ENCODE measurements around the gene MAP4K5.

MAP4K5 gene

GRCh38 chr14:50475460-50475859 lies 56.9 kb downstream of the MAP4K5 start:
- DNase-seq: no peak

GRCh38 chr14:50471838-50472465 lies 60.4 kb downstream of the MAP4K5 start:
- no peak for DNase-seq

- no peak for DNase-seq
Measured at GRCh38 chr14:50469982-50470381, 62.4 kb downstream of the MAP4K5 start.

- DNase-seq: no peak
Measured at GRCh38 chr14:50462111-50462510, 70.3 kb downstream of the MAP4K5 start.

GRCh38 chr14:50453869-50454268 lies 78.5 kb downstream of the MAP4K5 start:
- DNase-seq: no peak

- no peak for DNase-seq
Measured at GRCh38 chr14:50452979-50453705, 79.2 kb downstream of the MAP4K5 start.

- no peak for DNase-seq
Measured at GRCh38 chr14:50452296-50452695, 80.1 kb downstream of the MAP4K5 start.

GRCh38 chr14:50451854-50452253 lies 80.5 kb downstream of the MAP4K5 start:
- DNase-seq: no peak

- DNase-seq: no peak
Measured at GRCh38 chr14:50447461-50447860, 84.9 kb downstream of the MAP4K5 start.

- DNase-seq: no peak
Measured at GRCh38 chr14:50434528-50434927, 97.8 kb downstream of the MAP4K5 start.

- DNase-seq: no peak
Measured at GRCh38 chr14:50432131-50432530, 100.2 kb downstream of the MAP4K5 start.

GRCh38 chr14:50425816-50426215 lies 106.6 kb downstream of the MAP4K5 start:
- DNase-seq: no peak

GRCh38 chr14:50425105-50425504 lies 107.3 kb downstream of the MAP4K5 start:
- DNase-seq: no peak

GRCh38 chr14:50423529-50423928 lies 108.8 kb downstream of the MAP4K5 start:
- no peak for DNase-seq

GRCh38 chr14:50421499-50421898 lies 110.9 kb downstream of the MAP4K5 start:
- DNase-seq: no peak

- no peak for DNase-seq
Measured at GRCh38 chr14:50417853-50418252, 114.5 kb downstream of the MAP4K5 start.

GRCh38 chr14:50410921-50411320 lies 121.4 kb downstream of the MAP4K5 start:
- DNase-seq: no peak

GRCh38 chr14:50410071-50410470 lies 122.3 kb downstream of the MAP4K5 start:
- DNase-seq: no peak

GRCh38 chr14:50407111-50407812 lies 125.1 kb downstream of the MAP4K5 start:
- DNase-seq: no peak

GRCh38 chr14:50403419-50403818 lies 128.9 kb downstream of the MAP4K5 start:
- DNase-seq: no peak

GRCh38 chr14:50402965-50403364 lies 129.4 kb downstream of the MAP4K5 start:
- DNase-seq: no peak

- DNase-seq: no peak
Measured at GRCh38 chr14:50400461-50400860, 131.9 kb downstream of the MAP4K5 start.

GRCh38 chr14:50399251-50400032 lies 132.9 kb downstream of the MAP4K5 start:
- no peak for DNase-seq
